HEK293T (cell line): ENCODE results near the gene ZBTB47.

ENCODE experiments used
- CTCF ChIA-PET: fragments of 350-600 bp; formaldehyde crosslinking; extraction: SDS; loops from one replicate; lab custom pipeline; 2021; ENCODE audit warnings: antibody characterized with exemption, inconsistent platforms; lab: Yijun Ruan, JAX
- POLR2A ChIA-PET: fragments of 350-600 bp; formaldehyde crosslinking; extraction: SDS; loops from one replicate; lab custom pipeline; 2020; ENCODE audit warnings: antibody characterized with exemption, inconsistent platforms; lab: Yijun Ruan, JAX
- DNase-seq: peaks from one replicate; pipeline ENCODE4 v3.0.0; 2012; ENCODE audit warnings: mixed read lengths; ENCODE audit errors: extremely low spot score
- ARNT ChIP-seq: fragments of 450-650 bp; IDR thresholded peaks from 2 replicates; pipeline ENCODE4 v1.6.1; 2017; ENCODE audit warnings: mild to moderate bottlenecking
- BHLHE40 ChIP-seq: fragments of 450-650 bp; IDR thresholded peaks from 2 replicates; pipeline ENCODE4 v1.6.1; 2016; ENCODE audit warnings: mild to moderate bottlenecking, moderate library complexity, borderline replicate concordance
- CTBP1 ChIP-seq: fragments of 450-650 bp; IDR thresholded peaks from 2 replicates; pipeline ENCODE4 v1.6.1; 2016; ENCODE audit warnings: borderline replicate concordance
- ELF4 ChIP-seq: fragments of 450-650 bp; IDR thresholded peaks from 2 replicates; pipeline ENCODE4 v1.6.1; 2017; ENCODE audit warnings: antibody characterized with exemption
- FOXA1 ChIP-seq: fragments of 450-650 bp; IDR thresholded peaks from 2 replicates; pipeline ENCODE4 v1.6.1; 2016; ENCODE audit warnings: mild to moderate bottlenecking
- FOXK2 ChIP-seq: fragments of 450-650 bp; IDR thresholded peaks from 2 replicates; pipeline ENCODE4 v1.6.1; 2016; ENCODE audit warnings: mild to moderate bottlenecking
- FOXM1 ChIP-seq: fragments of 450-650 bp; IDR thresholded peaks from 2 replicates; pipeline ENCODE4 v1.6.1; 2017; ENCODE audit warnings: mild to moderate bottlenecking, borderline replicate concordance
- HDGF ChIP-seq: fragments of 450-650 bp; IDR thresholded peaks from 2 replicates; pipeline ENCODE4 v1.6.1; 2017; ENCODE audit warnings: antibody characterized with exemption, borderline replicate concordance
- L3MBTL2 ChIP-seq: fragments of 450-650 bp; conservative IDR thresholded peaks from 2 replicates; pipeline ENCODE4 v1.6.1; 2016; ENCODE audit warnings: mild to moderate bottlenecking
- LEF1 ChIP-seq: fragments of 450-650 bp; IDR thresholded peaks from 2 replicates; pipeline ENCODE4 v1.6.1; 2017; ENCODE audit warnings: mild to moderate bottlenecking, borderline replicate concordance
- NFRKB ChIP-seq: fragments of 450-650 bp; IDR thresholded peaks from 2 replicates; pipeline ENCODE4 v1.6.1; 2016; ENCODE audit warnings: mild to moderate bottlenecking, moderate library complexity
- PKNOX1 ChIP-seq: fragments of 450-650 bp; IDR thresholded peaks from 2 replicates; pipeline ENCODE4 v1.6.1; 2016
- SP1 ChIP-seq: fragments of 450-650 bp; IDR thresholded peaks from 2 replicates; pipeline ENCODE4 v1.6.1; 2017
- SUZ12 ChIP-seq: fragments of 450-650 bp; IDR thresholded peaks from 2 replicates; pipeline ENCODE4 v1.6.1; 2016; ENCODE audit warnings: mild to moderate bottlenecking
- TARDBP ChIP-seq: fragments of 450-650 bp; IDR thresholded peaks from 2 replicates; pipeline ENCODE4 v1.6.1; 2016
- ZNF384 ChIP-seq: fragments of 450-650 bp; IDR thresholded peaks from 2 replicates; pipeline ENCODE4 v1.6.1; 2016

Gene ZBTB47

GRCh38 chr3:42670670-42671069 lies 17.2 kb downstream of the ZBTB47 start:
- ChIA-PET CTCF (no interaction called here), POLR2A (no interaction called here)
- TF ChIP-seq TARDBP: no peak
- no peak for DNase-seq

GRCh38 chr3:42672515-42672914 lies 19.0 kb downstream of the ZBTB47 start:
- no peak for DNase-seq
- ChIA-PET POLR2A (no interaction called here), CTCF (no interaction called here)
- TF ChIP-seq FOXK2 (no peak), ELF4 (no peak), SUZ12 (no peak), L3MBTL2 (no peak), PKNOX1 (no peak), ARNT (no peak), TARDBP (no peak), HDGF (no peak), FOXM1 (no peak), BHLHE40 (no peak), FOXA1 (no peak), CTBP1 (no peak), LEF1 (no peak), NFRKB (no peak), SP1 (no peak)

- TF ChIP-seq CTBP1 (no peak), TARDBP (no peak), PKNOX1 (no peak), HDGF (no peak), SUZ12 (no peak), FOXM1 (no peak), ELF4 (no peak), LEF1 (no peak)
- ChIA-PET POLR2A (no interaction called here), CTCF (no interaction called here)
- DNase-seq: no peak
These were observed 19.6 kb downstream of the ZBTB47 start for GRCh38 chr3:42673082-42673481.

- ChIA-PET POLR2A (no interaction called here), CTCF (no interaction called here)
- no peak for TF ChIP-seq SUZ12
- no peak for TF ChIP-seq FOXM1
- DNase-seq: no peak
These were observed 20.6 kb downstream of the ZBTB47 start for GRCh38 chr3:42674146-42674545.

GRCh38 chr3:42675909-42676308 lies 22.4 kb downstream of the ZBTB47 start:
- ChIA-PET POLR2A (no interaction called here), CTCF (no interaction called here)
- no peak for TF ChIP-seq PKNOX1
- no peak for DNase-seq

- TF ChIP-seq ARNT (no peak), SP1 (no peak), HDGF (no peak), FOXM1 (no peak), FOXA1 (no peak), TARDBP (no peak), L3MBTL2 (no peak)
These were observed 24.9 kb downstream of the ZBTB47 start for GRCh38 chr3:42678447-42678846.

GRCh38 chr3:42680271-42680670 lies 26.8 kb downstream of the ZBTB47 start:
- DNase-seq: no peak
- CTCF ChIA-PET: no interaction called here
- no peak for TF ChIP-seq SUZ12
- TF ChIP-seq NFRKB: no peak
- TF ChIP-seq LEF1: no peak
- no peak for TF ChIP-seq BHLHE40
- TF ChIP-seq ARNT: no peak
- TF ChIP-seq SP1: no peak
- no peak for TF ChIP-seq L3MBTL2
- POLR2A ChIA-PET: no interaction called here

More at GRCh38 chr3:42678447-42678846, 24.9 kb downstream of the ZBTB47 start:
- DNase-seq: no peak
- ChIA-PET POLR2A (no interaction called here), CTCF (no interaction called here)

- no peak for DNase-seq
- TF ChIP-seq FOXM1: no peak
- TF ChIP-seq SUZ12: no peak
- no peak for TF ChIP-seq TARDBP
- TF ChIP-seq SP1: no peak
- TF ChIP-seq FOXA1: no peak
- no peak for TF ChIP-seq BHLHE40
- no peak for TF ChIP-seq ZNF384
- no peak for TF ChIP-seq NFRKB
- TF ChIP-seq L3MBTL2: no peak
- no peak for TF ChIP-seq PKNOX1
- no peak for TF ChIP-seq FOXK2
- no peak for TF ChIP-seq ARNT
- TF ChIP-seq CTBP1: no peak
- TF ChIP-seq LEF1: no peak
- TF ChIP-seq ELF4: no peak
- POLR2A ChIA-PET: no interaction called here
- CTCF ChIA-PET: no interaction called here
These were observed 27.3 kb downstream of the ZBTB47 start for GRCh38 chr3:42680806-42681205.
